Measurements from ENCODE around the gene POLR3GL. TPM values are rescaled to one million over a fixed set of nuclear protein-coding genes. Genes with fewer than 3 reads are reported as not detected.

The POLR3GL gene
- polyA plus RNA-seq, 1 donor (not counting 4 experiments of a cell fraction or from before 2014, with no cell fraction given): 14.0 TPM

GRCh38 chr1:145961109-145961424, 3.4 kb upstream of the POLR3GL start:
- H3K4me1 ChIP-seq (ENCODE audit: control insufficient read depth, extremely low read depth, insufficient read depth, low read length): peaks cover 52% of the 10 kb centered on the region
- peaks cover 2% of the 10 kb centered on the region for H3K27me3 ChIP-seq (ENCODE audit: control insufficient read depth, extremely low read depth, insufficient read depth, low read length)
- H3K9ac ChIP-seq (ENCODE audit: control insufficient read depth, extremely low read depth, insufficient read depth, low read length): peak overlapping the region; percentile 42
- H4K20me1 ChIP-seq (ENCODE audit: control insufficient read depth, extremely low read depth, insufficient read depth, low read length): no peaks in the 10 kb centered on the region
- TF ChIP-seq, protein P1, sequence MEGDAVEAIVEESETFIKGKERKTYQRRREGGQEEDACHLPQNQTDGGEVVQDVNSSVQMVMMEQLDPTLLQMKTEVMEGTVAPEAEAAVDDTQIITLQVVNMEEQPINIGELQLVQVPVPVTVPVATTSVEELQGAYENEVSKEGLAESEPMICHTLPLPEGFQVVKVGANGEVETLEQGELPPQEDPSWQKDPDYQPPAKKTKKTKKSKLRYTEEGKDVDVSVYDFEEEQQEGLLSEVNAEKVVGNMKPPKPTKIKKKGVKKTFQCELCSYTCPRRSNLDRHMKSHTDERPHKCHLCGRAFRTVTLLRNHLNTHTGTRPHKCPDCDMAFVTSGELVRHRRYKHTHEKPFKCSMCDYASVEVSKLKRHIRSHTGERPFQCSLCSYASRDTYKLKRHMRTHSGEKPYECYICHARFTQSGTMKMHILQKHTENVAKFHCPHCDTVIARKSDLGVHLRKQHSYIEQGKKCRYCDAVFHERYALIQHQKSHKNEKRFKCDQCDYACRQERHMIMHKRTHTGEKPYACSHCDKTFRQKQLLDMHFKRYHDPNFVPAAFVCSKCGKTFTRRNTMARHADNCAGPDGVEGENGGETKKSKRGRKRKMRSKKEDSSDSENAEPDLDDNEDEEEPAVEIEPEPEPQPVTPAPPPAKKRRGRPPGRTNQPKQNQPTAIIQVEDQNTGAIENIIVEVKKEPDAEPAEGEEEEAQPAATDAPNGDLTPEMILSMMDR (optimal IDR thresholded peaks at IDR 0.05 in 1 of 3, IDR thresholded peaks at IDR 0.05 in 1 of 3, conservative IDR thresholded peaks at IDR 0.05 in 1 of 3; ENCODE audit: extremely low read depth in 1 of 3, insufficient read depth in 2 of 3, low read length in 3 of 3): no peak
- no peak for TF ChIP-seq EZH2 (IDR thresholded peaks at IDR 0.05; ENCODE audit: low read length)
- FAIRE-seq (no peak), DNase-seq (ENCODE audit: low read depth, low spot score) (no peak)
- H3K36me3 ChIP-seq (ENCODE audit: control insufficient read depth in 2 of 2, extremely low read depth in 1 of 2, insufficient read depth in 2 of 2, low read length in 2 of 2): no peaks in the 10 kb centered on the region
- H3K27ac ChIP-seq (ENCODE audit: control insufficient read depth, insufficient read depth, low read length): no peak overlapping the region
- peak overlapping the region; percentile 32 to 75 (median 58) for H3K4me3 ChIP-seq (ENCODE audit: control insufficient read depth in 2 of 3, extremely low read depth in 1 of 3, insufficient read depth in 2 of 3, low read depth in 1 of 3, low read length in 3 of 3)
- dilution Hi-C loops (cut with MboI; ENCODE audit: extremely low pct_ligation_motif_present, low sequenced_read_pairs): no loop called here
- no peaks in the 10 kb centered on the region for H3K9me1 ChIP-seq (ENCODE audit: control insufficient read depth, extremely low read depth, insufficient read depth, low read length)
- H3K4me2 ChIP-seq (ENCODE audit: control insufficient read depth, extremely low read depth, insufficient read depth, low read depth, low read length): peak overlapping the region; percentile 92
- H2AFZ ChIP-seq (ENCODE audit: control insufficient read depth, low read length): peak overlapping the region; percentile 89
- H3K79me2 ChIP-seq (ENCODE audit: control insufficient read depth, insufficient read depth, low read length): peaks cover 5% of the 10 kb centered on the region
- H3K9me3 ChIP-seq (ENCODE audit: control insufficient read depth, low read depth, low read length): no peaks in the 10 kb centered on the region

- peak overlapping the region; percentile 42 for H3K9ac ChIP-seq (ENCODE audit: control insufficient read depth, extremely low read depth, insufficient read depth, low read length)
- DNase-seq (ENCODE audit: low read depth, low spot score): no peak
- H3K9me1 ChIP-seq (ENCODE audit: control insufficient read depth, extremely low read depth, insufficient read depth, low read length): no peaks in the 10 kb centered on the region
- H3K9me3 ChIP-seq (ENCODE audit: control insufficient read depth, low read depth, low read length): no peaks in the 10 kb centered on the region
- dilution Hi-C loops (cut with MboI; ENCODE audit: extremely low pct_ligation_motif_present, low sequenced_read_pairs): no loop called here
- peaks cover 47% of the 10 kb centered on the region for H3K4me1 ChIP-seq (ENCODE audit: control insufficient read depth, extremely low read depth, insufficient read depth, low read length)
- H4K20me1 ChIP-seq (ENCODE audit: control insufficient read depth, extremely low read depth, insufficient read depth, low read length): no peaks in the 10 kb centered on the region
- peak overlapping the region; percentile 92 for H3K4me2 ChIP-seq (ENCODE audit: control insufficient read depth, extremely low read depth, insufficient read depth, low read depth, low read length)
- TF ChIP-seq, protein P1 (optimal IDR thresholded peaks at IDR 0.05 in 1 of 3, IDR thresholded peaks at IDR 0.05 in 1 of 3, conservative IDR thresholded peaks at IDR 0.05 in 1 of 3; ENCODE audit: extremely low read depth in 1 of 3, insufficient read depth in 2 of 3, low read length in 3 of 3): no peak
- TF ChIP-seq EZH2 (IDR thresholded peaks at IDR 0.05; ENCODE audit: low read length): no peak
- no peak for FAIRE-seq
- peaks cover 2% of the 10 kb centered on the region for H3K27me3 ChIP-seq (ENCODE audit: control insufficient read depth, extremely low read depth, insufficient read depth, low read length)
- H2AFZ ChIP-seq (ENCODE audit: control insufficient read depth, low read length): peak overlapping the region; percentile 89
- peaks cover 4% of the 10 kb centered on the region for H3K79me2 ChIP-seq (ENCODE audit: control insufficient read depth, insufficient read depth, low read length)
- H3K27ac ChIP-seq (ENCODE audit: control insufficient read depth, insufficient read depth, low read length): no peak overlapping the region
- H3K36me3 ChIP-seq (ENCODE audit: control insufficient read depth in 2 of 2, extremely low read depth in 1 of 2, insufficient read depth in 2 of 2, low read length in 2 of 2): no peaks in the 10 kb centered on the region
- peak overlapping the region; percentile 32 to 75 (median 58) for H3K4me3 ChIP-seq (ENCODE audit: control insufficient read depth in 2 of 3, extremely low read depth in 1 of 3, insufficient read depth in 2 of 3, low read depth in 1 of 3, low read length in 3 of 3)
These were observed 2.9 kb upstream of the POLR3GL start for GRCh38 chr1:145961425-145962156.
